ENCODE data around the gene TRAF4. TPM values are rescaled to one million over a fixed set of nuclear protein-coding genes. Genes with fewer than 3 reads are reported as not detected.

TRAF4 gene
- total and polyA plus RNA-seq, 3 donors from 2014 or later, result 33.1 to 47.2 (median 35.3) TPM

DNA sequence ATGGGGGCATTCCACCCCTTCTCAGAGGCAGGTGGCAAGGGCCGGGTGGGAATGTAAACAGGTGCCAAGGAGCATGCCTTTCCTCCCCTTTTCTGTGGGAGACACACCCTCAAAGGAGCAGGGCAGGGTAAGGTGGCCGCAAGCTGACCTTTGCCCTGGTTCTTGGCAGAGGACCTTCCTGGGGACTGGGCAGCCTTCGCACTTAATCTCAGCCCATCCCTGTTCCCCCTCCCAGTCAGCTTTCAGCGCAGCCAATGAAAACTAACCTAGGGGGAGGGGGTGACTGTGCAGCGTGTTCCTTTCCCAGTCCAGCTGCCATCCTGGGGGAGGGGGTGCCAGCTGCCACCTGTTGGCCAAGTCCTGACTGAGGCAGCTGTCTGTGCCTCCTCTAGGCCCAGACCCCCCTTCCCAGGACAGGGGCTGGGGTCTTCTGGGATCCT lies 2.8 kb downstream of the TRAF4 start:
- Histone ChIP-seq H3K27me3 (no peaks in the 10 kb centered on the region), H3K27ac (peak overlapping the region in 1 of 2 donors; percentile 65), H3K4me3 (no peak overlapping the region), H3K9me3 (no peaks in the 10 kb centered on the region), H3K4me1 (peaks cover 36% of the 10 kb centered on the region), H3K36me3 (ENCODE audit: low read depth, missing control alignments) (no peaks in the 10 kb centered on the region)
- no peak for DNase-seq
- 40 to 60% methylated on average over 4 to 5 of the region's 5 CpGs for whole genome bisulfite sequencing, 2 donors
- intact Hi-C loops (cut with DNase I; ENCODE audit: low total_unique reads), result no loop called here
- TF ChIP-seq POLR2A (IDR thresholded peaks at IDR 0.05), result no peak
- TF ChIP-seq, protein P1, sequence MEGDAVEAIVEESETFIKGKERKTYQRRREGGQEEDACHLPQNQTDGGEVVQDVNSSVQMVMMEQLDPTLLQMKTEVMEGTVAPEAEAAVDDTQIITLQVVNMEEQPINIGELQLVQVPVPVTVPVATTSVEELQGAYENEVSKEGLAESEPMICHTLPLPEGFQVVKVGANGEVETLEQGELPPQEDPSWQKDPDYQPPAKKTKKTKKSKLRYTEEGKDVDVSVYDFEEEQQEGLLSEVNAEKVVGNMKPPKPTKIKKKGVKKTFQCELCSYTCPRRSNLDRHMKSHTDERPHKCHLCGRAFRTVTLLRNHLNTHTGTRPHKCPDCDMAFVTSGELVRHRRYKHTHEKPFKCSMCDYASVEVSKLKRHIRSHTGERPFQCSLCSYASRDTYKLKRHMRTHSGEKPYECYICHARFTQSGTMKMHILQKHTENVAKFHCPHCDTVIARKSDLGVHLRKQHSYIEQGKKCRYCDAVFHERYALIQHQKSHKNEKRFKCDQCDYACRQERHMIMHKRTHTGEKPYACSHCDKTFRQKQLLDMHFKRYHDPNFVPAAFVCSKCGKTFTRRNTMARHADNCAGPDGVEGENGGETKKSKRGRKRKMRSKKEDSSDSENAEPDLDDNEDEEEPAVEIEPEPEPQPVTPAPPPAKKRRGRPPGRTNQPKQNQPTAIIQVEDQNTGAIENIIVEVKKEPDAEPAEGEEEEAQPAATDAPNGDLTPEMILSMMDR (IDR thresholded peaks at IDR 0.05), result no peak

DNA sequence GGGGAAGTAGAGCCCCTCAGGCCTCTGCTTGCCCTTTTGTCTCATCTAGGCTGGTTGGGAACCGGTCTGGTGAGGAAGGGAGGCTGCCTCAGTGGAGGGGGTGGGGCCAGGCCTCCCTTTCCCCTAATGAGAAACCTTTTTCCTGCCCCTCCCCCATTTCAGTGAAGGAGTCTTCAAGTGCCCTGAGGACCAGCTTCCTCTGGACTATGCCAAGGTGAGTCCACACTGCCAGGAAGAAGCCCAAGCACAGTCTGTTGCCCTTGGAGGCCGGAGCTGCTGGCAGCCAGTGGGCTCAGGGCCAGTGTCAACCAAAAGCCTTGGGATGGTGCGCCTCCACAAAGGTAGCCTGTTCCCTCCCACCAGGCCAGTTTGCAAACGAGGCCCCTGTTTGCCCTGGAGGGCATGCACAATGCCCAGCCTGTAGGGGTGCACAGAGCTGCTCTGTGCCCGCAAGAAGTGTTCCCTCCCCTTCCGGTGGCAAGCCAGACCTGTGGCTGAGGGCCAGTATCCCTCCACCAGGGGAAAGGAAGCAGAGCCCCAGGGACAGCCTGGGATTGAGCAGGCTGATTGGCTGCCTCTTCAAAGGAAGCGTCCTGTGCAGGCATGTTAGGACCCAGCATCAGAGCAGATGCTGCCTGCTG lies 3.4 kb downstream of the TRAF4 start:
- TF ChIP-seq POLR2A (IDR thresholded peaks at IDR 0.05), result no peak
- TF ChIP-seq, protein P1 (IDR thresholded peaks at IDR 0.05), result no peak
- H3K27ac ChIP-seq, result peak overlapping the region in 1 of 2 donors; percentile 65
- no peak overlapping the region for H3K4me3 ChIP-seq
- 40 to 59% methylated on average over 2 to 7 of the region's 7 CpGs for WGBS, 2 donors
- intact Hi-C loops (cut with DNase I; ENCODE audit: low total_unique reads), result no loop called here
- no peaks in the 10 kb centered on the region for H3K27me3 ChIP-seq
- no peak for DNase-seq
- no peaks in the 10 kb centered on the region for H3K36me3 ChIP-seq (ENCODE audit: low read depth, missing control alignments)
- H3K4me1 ChIP-seq, result peaks cover 36% of the 10 kb centered on the region
- no peaks in the 10 kb centered on the region for H3K9me3 ChIP-seq

DNA sequence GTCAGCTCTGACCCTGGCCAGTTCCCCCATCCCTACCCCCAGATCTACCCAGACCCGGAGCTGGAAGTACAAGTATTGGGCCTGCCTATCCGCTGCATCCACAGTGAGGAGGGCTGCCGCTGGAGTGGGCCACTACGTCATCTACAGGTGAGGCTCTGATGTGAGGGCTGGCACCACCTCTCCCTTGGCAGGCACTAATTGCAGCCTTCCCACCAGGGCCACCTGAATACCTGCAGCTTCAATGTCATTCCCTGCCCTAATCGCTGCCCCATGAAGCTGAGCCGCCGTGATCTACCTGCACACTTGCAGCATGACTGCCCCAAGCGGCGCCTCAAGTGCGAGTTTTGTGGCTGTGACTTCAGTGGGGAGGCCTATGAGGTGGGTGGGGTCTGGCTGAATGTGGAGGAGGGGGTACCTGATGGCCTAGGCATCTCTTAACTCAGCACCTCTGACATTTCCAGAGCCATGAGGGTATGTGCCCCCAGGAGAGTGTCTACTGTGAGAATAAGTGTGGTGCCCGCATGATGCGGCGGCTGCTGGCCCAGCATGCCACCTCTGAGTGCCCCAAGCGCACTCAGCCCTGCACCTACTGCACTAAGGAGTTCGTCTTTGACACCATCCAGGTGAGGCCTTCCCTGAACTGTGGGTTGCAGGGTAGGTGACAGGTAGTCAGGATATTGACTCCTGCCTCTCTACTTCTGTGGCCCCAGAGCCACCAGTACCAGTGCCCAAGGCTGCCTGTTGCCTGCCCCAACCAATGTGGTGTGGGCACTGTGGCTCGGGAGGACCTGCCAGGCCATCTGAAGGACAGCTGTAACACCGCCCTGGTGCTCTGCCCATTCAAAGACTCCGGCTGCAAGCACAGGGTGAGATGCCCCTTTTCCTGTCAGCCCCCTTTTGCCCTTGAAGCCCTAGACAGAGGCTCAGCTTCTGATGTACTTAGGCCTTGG lies 4.3 kb downstream of the TRAF4 start:
- Histone ChIP-seq H3K4me1 (peaks cover 36% of the 10 kb centered on the region), H3K27me3 (no peaks in the 10 kb centered on the region), H3K27ac (no peak overlapping the region), H3K4me3 (no peak overlapping the region), H3K36me3 (ENCODE audit: low read depth, missing control alignments) (no peaks in the 10 kb centered on the region), H3K9me3 (no peaks in the 10 kb centered on the region)
- no peak for TF ChIP-seq POLR2A (IDR thresholded peaks at IDR 0.05)
- TF ChIP-seq, protein P1 (IDR thresholded peaks at IDR 0.05), result no peak
- intact Hi-C loops (cut with DNase I; ENCODE audit: low total_unique reads), result no loop called here
- DNase-seq, result no peak
- WGBS, 2 donors, result 79 to 89% methylated on average over 7 to 17 of the region's 18 CpGs

DNA sequence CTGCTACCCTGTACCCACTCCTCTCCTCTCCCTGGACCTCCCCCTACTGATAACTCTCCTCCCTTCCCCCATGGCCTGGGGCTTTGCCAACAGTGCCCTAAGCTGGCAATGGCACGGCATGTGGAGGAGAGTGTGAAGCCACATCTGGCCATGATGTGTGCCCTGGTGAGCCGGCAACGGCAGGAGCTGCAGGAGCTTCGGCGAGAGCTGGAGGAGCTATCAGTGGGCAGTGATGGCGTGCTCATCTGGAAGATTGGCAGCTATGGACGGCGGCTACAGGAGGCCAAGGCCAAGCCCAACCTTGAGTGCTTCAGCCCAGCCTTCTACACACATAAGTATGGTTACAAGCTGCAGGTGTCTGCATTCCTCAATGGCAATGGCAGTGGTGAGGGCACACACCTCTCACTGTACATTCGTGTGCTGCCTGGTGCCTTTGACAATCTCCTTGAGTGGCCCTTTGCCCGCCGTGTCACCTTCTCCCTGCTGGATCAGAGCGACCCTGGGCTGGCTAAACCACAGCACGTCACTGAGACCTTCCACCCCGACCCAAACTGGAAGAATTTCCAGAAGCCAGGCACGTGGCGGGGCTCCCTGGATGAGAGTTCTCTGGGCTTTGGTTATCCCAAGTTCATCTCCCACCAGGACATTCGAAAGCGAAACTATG lies 5.2 kb downstream of the TRAF4 start:
- DNase-seq, result no peak
- WGBS, 2 donors, result 59 to 82% methylated on average over 16 to 18 of the region's 18 CpGs
- no peaks in the 10 kb centered on the region for H3K36me3 ChIP-seq (ENCODE audit: low read depth, missing control alignments)
- no peak overlapping the region for H3K4me3 ChIP-seq
- H3K27ac ChIP-seq, result no peak overlapping the region
- intact Hi-C loops (cut with DNase I; ENCODE audit: low total_unique reads), result no loop called here
- H3K4me1 ChIP-seq, result peaks cover 36% of the 10 kb centered on the region
- no peaks in the 10 kb centered on the region for H3K9me3 ChIP-seq
- H3K27me3 ChIP-seq, result no peaks in the 10 kb centered on the region
- TF ChIP-seq, protein P1 (IDR thresholded peaks at IDR 0.05), result no peak
- TF ChIP-seq POLR2A (IDR thresholded peaks at IDR 0.05), result no peak

Data from testis (tissue), 3 donors.